UCSD-AML1 (cell line): ENCODE results near the gene RBM12.

Source experiments
- DNase-seq: peaks from one replicate; lab custom pipeline; 2025; ENCODE audit not compliant: unreplicated experiment; lab: John Stamatoyannopoulos, UW

The RBM12 gene

DNA sequence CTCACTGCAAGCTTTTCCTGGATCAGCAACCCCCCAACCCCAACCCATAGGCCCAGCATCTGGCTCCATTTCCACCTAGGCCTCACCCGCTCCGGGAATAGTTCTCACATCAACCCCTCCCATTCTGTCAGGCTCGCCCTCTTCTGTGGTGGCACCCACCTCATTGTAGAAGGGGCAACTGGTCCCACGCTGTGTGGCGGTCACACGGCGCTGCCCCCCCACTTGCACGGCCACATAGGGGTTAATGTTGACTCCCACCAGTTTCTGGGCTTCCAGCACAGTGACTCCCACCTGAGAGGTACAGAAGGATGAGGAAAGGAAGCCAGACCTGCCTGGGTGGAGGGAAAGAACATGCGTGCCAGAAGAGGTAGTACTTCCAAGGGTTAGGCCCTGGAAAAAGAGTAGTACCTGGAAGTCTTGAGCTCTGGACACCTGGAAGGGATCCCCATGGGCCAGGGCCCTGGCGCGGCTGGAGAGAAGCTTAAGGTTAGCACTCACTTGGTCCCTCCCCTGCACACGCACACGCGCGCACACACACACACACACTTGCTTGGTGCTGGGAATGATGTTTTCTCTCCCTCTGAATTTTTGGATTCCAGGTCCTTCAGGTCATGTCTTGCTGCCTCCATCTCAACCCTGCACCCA is 61.7 kb downstream of the RBM12 start:
- no peak for DNase-seq

DNA sequence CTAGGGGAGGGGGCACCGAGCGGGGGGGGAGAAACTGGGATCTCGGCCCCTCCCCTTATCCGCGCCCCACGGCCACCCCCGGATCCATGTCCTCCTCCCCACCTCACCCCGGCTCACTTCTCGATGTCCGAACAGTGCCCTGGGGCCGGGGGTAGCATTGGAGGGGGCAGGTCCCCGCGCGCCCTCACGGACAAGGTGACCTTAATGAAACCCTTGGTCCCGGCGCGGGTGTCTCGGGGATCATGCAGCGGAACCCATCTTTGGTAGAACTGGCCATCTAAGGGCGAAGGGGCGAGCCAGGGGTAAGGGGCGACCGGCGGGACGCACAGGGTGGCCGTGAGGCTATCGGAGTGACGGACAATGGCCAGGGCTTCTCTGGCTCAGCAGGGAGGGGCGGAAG is 62.7 kb downstream of the RBM12 start:
- DNase-seq = no peak

DNA sequence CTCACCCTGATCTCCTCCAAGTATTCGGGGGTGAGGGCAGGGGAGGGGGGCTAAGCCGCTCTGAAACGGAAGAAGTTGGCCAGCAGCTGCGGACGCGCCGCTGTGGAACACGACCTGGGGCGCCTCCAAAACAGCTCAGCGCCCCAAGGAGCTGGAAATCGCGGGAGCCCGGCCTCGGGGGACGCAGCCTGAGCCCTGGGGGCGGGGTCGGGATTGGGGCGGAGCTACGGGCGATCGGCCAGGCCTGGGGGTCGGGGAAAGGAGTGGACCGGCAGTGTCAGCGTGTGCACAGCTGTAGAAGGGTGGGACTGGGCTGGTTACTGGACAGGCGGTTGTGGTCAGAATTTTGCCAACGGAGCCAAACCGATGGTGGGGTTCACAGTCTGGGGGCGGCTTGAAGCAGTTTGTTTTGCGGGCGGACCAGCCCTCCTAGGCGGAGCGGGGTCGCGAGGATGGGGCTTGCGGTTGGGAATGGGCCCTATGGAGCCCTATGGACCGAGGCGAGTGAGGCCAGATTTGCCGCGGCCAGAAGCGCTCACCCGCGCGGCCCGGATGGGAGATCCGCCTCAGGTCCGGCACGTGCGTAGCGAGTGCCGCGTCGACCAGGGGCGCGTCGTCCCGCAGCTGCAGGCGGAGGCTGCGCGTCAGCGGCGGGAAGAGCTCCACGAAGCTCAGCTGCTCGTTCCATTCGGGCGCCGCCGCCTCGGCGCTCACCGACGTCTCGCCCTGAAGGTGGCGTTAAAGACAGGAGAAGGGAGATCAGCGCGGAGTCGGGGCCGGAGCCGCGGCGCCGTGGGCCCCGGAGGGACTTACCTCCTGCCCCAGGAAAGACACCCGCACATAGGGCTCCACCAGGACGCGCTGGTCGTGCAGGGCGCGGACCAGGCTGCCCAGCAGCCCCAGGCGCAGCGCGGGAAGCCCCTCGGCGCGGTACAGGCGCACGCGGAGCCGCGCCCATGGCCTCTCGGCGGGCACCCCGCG is 63.4 kb downstream of the RBM12 start:
- DNase-seq = peak; percentile 77

DNA sequence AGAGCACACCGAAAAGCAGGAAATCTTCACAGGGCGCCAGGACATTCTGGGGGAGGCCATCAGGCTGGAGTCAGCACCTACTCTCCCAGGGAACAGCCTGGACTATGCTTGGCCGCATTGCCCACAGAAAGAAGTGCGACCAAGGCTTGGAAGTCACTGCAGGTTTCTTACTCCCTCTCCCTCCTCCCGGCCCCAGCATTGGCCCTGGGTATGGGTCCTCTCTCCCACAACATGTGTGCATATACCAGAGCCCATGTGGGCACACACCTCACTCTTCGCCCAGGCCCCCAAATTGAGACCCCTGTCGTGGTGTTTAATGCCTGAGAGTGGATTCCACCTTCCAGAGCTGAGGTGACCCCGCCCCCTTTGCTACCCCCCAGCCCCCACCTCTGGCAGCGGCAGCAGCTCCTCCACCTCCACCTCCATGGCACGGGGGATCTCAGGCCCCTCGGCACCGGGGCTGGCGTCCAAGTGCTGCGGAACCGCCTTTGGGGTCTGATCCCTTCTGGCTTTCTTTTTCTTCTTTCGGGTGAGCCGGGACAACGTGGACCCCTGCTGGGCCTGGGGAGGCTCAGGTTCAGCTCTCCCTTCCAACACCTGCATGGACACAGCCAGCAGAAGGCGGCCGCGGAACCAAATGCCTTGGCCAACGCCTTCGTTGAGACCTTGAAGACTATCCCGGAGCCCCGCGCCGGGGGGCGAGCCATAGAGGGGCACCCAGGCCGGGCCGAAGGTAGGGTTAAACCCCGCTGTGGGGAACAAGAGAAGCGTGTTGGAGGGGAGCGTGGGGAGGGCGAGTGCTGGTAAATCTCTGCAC is 64.3 kb downstream of the RBM12 start:
- DNase-seq = no peak

DNA sequence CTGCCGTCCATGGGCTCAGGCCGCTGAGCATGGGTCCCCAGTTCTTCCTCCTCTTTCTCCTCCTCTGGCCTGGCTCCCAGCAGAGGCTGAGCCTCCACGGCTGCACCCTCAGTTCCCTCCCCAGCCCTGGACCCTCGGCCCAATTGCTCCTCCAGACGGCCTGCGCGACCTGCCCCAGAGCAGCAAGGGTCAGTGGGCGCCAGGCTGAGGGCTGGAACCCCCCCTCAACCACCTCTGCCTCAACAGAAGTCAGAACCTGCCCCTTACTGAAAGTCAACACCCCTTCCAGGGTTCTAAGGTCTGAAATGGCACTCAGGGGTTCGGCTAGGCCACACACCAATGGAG is 65.0 kb downstream of the RBM12 start:
- DNase-seq = no peak
